SJSA1 (cell line): ENCODE results near the gene VPS35L. TPM values are rescaled to one million over a fixed set of nuclear protein-coding genes. Genes with fewer than 3 reads are reported as not detected.
A peak's percentile ranks its signal among the peaks of the same experiment; 100 is the strongest.

Source experiments
- DNase-seq, 2 experiments: peaks; one replicate each; pipeline ENCODE4 v3.0.0-alpha.2; 2015 to 2020; ENCODE audit warnings: low spot score in 2 of 2, low read depth in 1 of 2
- H3K27ac ChIP-seq: fragments of 250-450 bp; sonication (Bioruptor Pico); 2 replicates; pipeline ENCODE4 v1.5.1; 2020; ENCODE audit warnings: mild to moderate bottlenecking, moderate library complexity
- H3K27me3 ChIP-seq: fragments of 250-450 bp; sonication (Bioruptor Pico); replicated peaks from 2 replicates; pipeline ENCODE4 v1.5.1; 2020; ENCODE audit warnings: mild to moderate bottlenecking, moderate library complexity
- H3K36me3 ChIP-seq: fragments of 250-450 bp; sonication (Bioruptor Pico); 2 replicates; pipeline ENCODE4 v1.5.1; 2020; ENCODE audit warnings: mild to moderate bottlenecking
- H3K4me1 ChIP-seq: fragments of 250-450 bp; sonication (Bioruptor Pico); replicated peaks from 2 replicates; pipeline ENCODE4 v1.6.1; 2021; ENCODE audit warnings: mild to moderate bottlenecking
- H3K4me3 ChIP-seq: fragments of 250-450 bp; sonication (Bioruptor Pico); 2 replicates; pipeline ENCODE4 v1.5.1; 2020; ENCODE audit warnings: mild to moderate bottlenecking
- H3K9me3 ChIP-seq: fragments of 250-450 bp; sonication (Bioruptor Pico); replicated peaks from 2 replicates; pipeline ENCODE4 v1.5.1; 2020; ENCODE audit warnings: mild to moderate bottlenecking
- total RNA-seq: library from RNA; depleted of rRNA; stranded (reverse); fragments of >200 nt; shearing (Covaris generic); gene quantifications from 2 replicates; pipeline ENCODE4 v1.2.3, GENCODE V29; 2014

Gene VPS35L
- total RNA-seq, 1 experiment from 2014 or later, result 20.9 TPM

DNA sequence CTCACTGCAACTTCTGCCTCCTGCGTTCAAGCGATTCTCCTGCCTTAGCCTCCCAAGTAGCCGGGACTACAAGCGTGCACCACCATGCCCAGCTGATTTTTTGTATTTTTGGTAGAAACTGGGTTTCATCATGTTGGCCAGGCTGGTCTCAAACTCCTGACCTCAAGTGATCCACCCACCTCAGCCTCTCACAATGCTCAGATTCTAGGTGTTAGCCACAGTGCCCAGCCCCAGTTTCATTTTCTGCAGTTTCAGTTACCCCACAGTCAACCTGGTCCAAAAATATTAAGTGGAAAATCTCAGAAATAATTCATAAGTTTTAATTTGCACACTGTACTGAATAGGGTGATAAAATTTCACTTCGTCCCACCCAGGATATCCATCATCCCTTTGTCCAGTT is 133.8 kb downstream of the VPS35L start:
- DNase-seq, result no peak
- no peak overlapping the region for H3K27ac ChIP-seq
- H3K27me3 ChIP-seq, result no peaks in the 10 kb centered on the region
- no peak overlapping the region for H3K4me3 ChIP-seq
- no peaks in the 10 kb centered on the region for H3K9me3 ChIP-seq
- H3K36me3 ChIP-seq, result peaks cover 32% of the 10 kb centered on the region
- H3K4me1 ChIP-seq, result peaks cover 11% of the 10 kb centered on the region

DNA sequence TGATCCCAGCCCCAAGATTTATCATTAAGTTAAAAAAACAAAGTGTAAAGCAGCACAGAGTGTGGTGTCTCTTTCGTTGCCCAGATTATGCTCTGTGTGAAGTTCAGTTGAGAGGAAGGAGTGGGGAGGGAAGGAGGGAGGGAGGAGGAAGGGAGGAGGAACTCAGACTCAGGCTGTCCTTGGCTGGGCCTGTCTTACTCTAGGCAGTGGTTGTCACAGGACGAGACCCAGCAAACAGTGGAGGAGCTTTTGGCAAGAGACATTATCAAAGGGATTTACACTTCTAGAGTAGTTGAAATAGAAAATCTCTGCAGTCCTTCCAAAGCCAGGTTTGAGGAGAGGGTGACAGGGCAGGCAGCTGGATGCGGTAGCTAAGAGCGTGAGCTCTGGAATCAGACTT is 134.7 kb downstream of the VPS35L start:
- Histone ChIP-seq H3K36me3 (peaks cover 28% of the 10 kb centered on the region), H3K27ac (no peak overlapping the region), H3K27me3 (no peaks in the 10 kb centered on the region), H3K9me3 (no peaks in the 10 kb centered on the region), H3K4me3 (no peak overlapping the region), H3K4me1 (peaks cover 11% of the 10 kb centered on the region)
- no peak for DNase-seq

DNA sequence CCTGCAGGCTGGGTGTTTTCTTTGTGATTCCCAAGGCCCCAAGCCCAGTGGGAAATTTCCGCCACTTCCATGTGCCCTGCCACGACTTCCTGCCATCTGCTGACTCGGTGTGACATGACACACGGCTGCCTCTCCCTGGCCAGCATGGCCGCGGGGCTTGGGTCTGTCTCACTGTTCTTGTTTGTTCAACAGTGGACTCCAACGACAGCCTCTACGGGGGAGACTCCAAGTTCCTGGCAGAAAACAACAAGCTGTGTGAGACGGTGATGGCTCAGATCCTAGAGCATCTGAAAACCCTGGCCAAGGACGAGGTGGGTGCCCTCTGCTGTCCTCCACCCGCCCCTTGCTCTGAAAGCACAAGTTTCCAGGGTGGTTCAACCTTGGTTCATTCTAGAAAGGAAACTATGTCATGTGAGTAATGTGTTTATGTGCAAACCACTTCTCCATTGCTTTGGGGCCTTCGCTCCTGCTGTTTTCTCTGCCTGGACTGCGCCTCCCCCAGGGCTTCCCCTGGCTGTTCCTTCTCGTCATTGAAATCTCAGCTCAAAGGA is 135.7 kb downstream of the VPS35L start:
- Histone ChIP-seq H3K4me3 (no peak overlapping the region), H3K9me3 (no peaks in the 10 kb centered on the region), H3K27ac (peak overlapping the region; percentile 15; the same call in 1 of the 2 replicates), H3K36me3 (peaks cover 27% of the 10 kb centered on the region), H3K27me3 (no peaks in the 10 kb centered on the region), H3K4me1 (peaks cover 16% of the 10 kb centered on the region)
- peak in 1 of 2 experiments; percentile 20 for DNase-seq

DNA sequence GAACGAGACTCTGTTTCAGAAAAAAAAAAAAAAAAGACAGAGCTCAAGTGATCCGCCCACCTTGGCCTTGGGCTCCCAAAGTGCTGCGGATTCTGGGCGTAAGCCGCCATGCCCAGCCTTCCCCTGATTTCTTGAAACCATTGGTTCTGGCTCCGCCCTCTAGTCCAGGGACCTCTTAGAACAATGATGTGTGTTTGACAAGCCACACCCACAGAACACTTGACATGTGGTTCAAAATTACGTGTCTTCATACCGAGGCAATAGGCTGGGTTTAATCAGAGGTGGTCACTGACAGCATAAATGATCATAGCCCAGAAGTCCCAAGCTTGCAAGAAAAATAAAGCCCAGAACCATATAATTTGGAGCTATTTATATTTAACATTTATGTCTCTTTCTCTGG is 139.5 kb downstream of the VPS35L start:
- Histone ChIP-seq H3K4me3 (no peak overlapping the region), H3K27me3 (no peaks in the 10 kb centered on the region), H3K4me1 (peaks cover 36% of the 10 kb centered on the region), H3K36me3 (peaks cover 50% of the 10 kb centered on the region), H3K27ac (no peak overlapping the region), H3K9me3 (no peaks in the 10 kb centered on the region)
- DNase-seq, result no peak

DNA sequence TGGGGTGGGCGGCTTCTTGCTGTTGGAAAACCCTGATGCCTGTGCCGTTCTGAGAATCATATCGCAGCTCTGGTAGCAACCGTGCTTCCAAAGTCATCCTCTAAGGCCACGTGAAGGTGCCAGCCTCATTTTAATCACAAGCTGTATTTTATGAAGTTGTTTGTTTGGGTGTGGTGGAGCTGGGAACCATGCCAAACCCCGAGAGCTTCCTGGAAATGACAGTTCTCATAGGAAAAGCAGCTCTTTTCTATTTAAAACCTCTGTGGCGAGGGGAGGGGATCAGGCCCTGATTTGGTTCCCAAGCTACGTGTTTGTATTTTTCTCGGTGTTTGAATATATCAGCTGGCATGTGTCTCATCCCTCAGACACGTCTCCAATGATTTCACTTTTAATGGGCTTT is 140.8 kb downstream of the VPS35L start:
- peak; percentile 90 to 94 for DNase-seq
- Histone ChIP-seq H3K36me3 (peaks cover 51% of the 10 kb centered on the region), H3K4me1 (peaks cover 43% of the 10 kb centered on the region), H3K27ac (peak overlapping the region; percentile 84), H3K4me3 (no peak overlapping the region), H3K27me3 (no peaks in the 10 kb centered on the region), H3K9me3 (no peaks in the 10 kb centered on the region)

DNA sequence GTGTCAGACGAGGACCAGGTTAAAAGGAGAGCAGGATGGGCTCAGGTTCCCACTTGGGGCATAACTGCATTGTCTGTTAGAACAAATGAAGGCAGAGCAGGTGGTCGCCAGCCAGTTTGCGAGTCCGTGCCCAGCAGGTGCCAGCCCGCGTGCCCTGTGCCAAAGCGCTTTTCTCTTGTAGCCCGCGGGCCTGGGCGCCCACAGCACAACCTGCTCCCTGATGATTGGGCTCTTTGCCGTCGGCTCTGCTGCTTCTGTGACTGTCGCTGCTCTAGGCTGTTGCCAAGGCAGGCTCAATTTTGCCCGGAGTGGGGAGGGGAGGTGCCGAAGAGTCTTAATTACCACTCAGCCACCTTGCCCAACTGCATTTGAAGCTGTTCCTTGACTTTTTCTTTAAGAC is 141.5 kb downstream of the VPS35L start:
- Histone ChIP-seq H3K4me1 (peaks cover 47% of the 10 kb centered on the region), H3K27me3 (no peaks in the 10 kb centered on the region), H3K27ac (peak overlapping the region; percentile 84), H3K9me3 (no peaks in the 10 kb centered on the region), H3K4me3 (no peak overlapping the region), H3K36me3 (peaks cover 53% of the 10 kb centered on the region)
- DNase-seq, result no peak

DNA sequence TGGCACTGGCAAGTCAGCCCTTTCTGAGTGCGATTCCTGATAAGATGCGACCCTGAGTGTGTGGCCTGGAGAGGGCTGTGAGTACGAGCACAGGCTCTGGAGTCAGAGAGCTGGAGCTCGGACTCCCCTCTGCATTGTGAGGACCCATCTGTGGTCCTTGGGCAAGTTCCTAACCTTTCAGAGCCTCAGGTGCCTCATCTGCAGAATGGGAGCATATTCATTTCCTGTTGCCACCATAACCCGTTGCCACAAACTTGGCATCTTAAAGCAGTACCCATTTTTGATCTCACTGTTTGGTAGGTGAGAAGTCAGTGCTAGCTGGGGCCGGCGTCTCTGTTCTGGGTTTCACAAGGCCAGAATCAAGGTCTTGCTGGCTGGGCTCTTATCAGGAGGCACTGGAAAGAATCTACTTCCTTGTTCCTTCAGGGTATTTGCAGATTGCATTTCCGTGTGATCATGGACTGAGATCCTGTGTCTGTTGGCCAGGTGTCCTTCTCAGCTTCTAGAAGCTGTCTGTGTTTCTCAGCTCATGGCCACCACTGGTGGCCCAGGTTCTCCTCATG is 142.3 kb downstream of the VPS35L start:
- Histone ChIP-seq H3K9me3 (no peaks in the 10 kb centered on the region), H3K4me1 (peaks cover 47% of the 10 kb centered on the region), H3K27me3 (no peaks in the 10 kb centered on the region), H3K4me3 (no peak overlapping the region), H3K36me3 (peaks cover 56% of the 10 kb centered on the region), H3K27ac (no peak overlapping the region)
- DNase-seq, result no peak

DNA sequence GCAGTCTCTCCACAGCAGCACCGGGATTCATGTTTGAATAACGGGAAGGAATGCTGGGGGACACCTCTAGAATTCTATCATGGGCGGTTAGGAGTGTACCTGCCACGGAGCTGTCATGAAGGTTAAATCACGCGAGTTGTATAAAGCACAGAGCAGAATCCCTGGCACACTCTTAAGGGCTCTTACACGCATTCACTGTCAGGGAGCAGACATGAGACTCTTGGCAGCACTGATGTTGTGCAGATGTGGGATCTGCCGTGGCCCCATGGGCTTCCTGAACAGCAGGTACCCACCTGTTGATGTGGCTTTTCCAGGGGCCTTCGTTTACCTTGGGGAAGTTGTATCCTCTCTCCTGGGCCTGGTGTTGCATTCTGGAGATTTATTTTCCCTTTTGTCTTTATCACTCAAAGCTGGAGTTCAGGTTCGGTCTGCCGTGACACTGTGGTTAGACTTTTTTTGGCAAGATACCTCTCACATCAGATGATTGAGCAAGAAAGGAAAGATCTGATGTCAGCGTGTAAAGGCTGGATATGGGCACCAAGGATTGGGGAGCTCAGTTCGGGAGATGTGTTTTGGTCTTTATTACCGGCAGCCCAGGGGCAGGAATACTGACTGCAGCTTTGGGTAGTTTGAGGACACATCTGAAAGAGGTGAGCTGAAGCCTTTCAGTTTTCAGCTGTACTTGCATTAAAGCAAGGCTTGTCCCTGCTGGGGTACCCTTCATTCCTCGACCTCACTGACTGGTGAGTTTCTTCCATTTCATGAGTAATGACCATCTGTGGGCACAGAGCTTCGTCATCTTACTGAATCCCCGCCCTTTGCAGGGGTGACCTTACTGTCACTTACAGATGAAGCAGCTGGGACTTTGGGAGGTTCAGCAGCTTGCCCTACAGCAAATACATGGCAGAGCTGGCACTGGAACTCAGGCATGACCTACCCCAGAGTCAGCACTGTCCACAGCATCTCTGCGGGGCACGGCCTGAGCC is 143.3 kb downstream of the VPS35L start:
- no peak overlapping the region for H3K27ac ChIP-seq
- no peak for DNase-seq

DNA sequence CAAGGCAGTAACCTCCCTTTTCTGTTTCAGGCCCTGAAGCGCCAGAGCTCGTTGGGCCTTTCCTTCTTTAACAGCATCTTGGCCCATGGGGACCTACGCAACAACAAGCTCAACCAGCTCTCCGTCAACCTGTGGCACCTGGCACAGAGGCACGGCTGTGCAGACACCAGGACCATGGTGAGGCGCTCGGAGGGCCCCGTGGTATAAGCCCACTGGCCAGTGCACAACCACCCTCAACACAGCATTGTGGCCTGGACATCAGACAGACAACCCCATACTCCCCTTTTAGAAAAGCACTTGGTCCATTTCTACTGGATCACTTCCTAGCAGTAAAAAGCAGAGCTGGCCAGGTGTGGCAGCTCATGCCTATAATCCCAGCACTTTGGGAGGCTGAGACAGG is 144.0 kb downstream of the VPS35L start:
- no peak overlapping the region for H3K4me3 ChIP-seq
- no peaks in the 10 kb centered on the region for H3K9me3 ChIP-seq
- peaks cover 69% of the 10 kb centered on the region for H3K36me3 ChIP-seq
- H3K27me3 ChIP-seq, result no peaks in the 10 kb centered on the region
- no peak overlapping the region for H3K27ac ChIP-seq
- H3K4me1 ChIP-seq, result peaks cover 63% of the 10 kb centered on the region
- DNase-seq, result no peak

More for the DNA sequence above, 143.3 kb downstream of the VPS35L start:
- H3K36me3 ChIP-seq, result peaks cover 65% of the 10 kb centered on the region
- no peaks in the 10 kb centered on the region for H3K9me3 ChIP-seq
- H3K4me1 ChIP-seq, result peaks cover 56% of the 10 kb centered on the region
- no peak overlapping the region for H3K4me3 ChIP-seq
- no peaks in the 10 kb centered on the region for H3K27me3 ChIP-seq

DNA sequence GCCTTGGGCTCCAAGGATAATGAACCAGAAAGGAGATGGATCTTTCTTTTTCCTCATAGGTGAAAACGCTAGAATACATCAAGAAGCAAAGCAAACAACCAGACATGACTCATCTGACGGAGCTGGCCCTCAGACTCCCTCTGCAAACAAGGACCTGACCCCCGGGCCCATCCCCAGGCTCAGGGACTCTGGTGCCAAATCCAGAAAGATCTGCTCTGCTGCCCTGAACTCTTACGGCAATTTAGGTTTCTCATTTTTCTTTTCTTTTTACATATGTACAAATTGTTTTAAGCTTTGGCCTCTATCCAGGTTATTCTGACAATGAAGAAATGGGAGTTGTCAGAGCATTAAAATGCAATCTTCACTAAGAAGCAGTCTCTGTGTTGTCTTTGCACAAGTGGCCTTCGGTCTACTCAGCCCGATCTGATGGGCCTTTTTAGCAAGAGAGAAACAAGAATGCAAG is 144.8 kb downstream of the VPS35L start:
- Histone ChIP-seq H3K4me1 (peaks cover 72% of the 10 kb centered on the region), H3K27ac (peak overlapping the region; percentile 38), H3K36me3 (peaks cover 75% of the 10 kb centered on the region), H3K9me3 (no peaks in the 10 kb centered on the region), H3K27me3 (no peaks in the 10 kb centered on the region), H3K4me3 (no peak overlapping the region)
- peak; percentile 67 to 70 for DNase-seq

DNA sequence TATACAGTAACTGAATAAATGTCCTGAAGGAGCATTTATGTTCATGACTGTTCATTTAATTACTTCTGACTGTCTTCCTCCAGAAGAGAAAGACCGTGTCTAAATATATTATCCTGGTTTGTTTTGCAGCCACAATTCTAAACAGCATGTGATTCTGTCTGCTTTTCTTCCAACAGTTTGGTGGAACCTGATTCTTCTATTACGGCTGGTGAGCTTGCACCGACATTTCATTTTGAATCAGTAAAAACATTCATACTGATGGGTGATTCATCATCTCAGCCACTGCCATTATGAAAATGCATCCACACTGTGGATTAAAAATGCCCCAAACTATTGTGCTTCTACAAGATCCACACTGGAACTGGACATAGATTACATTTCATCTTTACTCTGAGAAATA is 145.6 kb downstream of the VPS35L start:
- Histone ChIP-seq H3K4me1 (peaks cover 71% of the 10 kb centered on the region), H3K9me3 (no peaks in the 10 kb centered on the region), H3K27me3 (no peaks in the 10 kb centered on the region), H3K36me3 (peaks cover 80% of the 10 kb centered on the region), H3K27ac (peak overlapping the region; percentile 38), H3K4me3 (no peak overlapping the region)
- no peak for DNase-seq

DNA sequence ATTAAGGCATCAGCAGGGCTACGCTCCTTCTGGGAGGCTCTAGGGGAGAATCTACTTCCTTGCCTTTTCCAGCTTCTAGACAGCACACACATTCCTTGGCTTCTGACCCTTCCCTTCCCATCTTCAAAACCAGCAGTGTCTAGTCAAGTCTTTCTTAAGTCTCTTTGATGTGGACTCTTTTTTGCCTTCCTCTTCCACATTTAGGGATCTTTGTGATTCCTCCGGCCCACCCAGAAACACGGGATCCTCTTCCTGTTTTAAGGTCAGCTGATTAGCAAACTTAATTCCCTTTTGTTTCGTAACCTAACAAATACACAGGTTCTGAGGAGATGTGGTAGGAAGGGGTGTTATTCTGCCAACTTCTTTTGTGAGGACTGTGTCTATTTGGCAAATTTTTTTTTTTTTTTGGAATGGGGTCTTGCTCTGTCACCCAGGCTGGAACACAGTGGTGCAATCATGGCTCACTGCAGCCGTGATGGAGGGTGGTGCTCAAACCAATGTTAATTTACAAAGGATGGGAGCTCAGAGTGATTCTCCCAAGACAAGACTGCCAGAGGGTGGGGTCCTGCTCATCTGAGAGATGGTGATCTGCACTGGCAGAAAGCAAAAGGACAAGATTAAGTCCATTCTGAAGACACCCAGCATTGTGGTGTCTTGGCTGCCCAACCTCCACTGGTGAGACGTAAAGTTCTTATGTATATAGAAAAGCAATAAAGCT is 147.8 kb downstream of the VPS35L start:
- Histone ChIP-seq H3K9me3 (no peaks in the 10 kb centered on the region), H3K4me1 (peaks cover 63% of the 10 kb centered on the region), H3K4me3 (no peak overlapping the region), H3K27me3 (no peaks in the 10 kb centered on the region), H3K27ac (peak overlapping the region; percentile 93), H3K36me3 (peaks cover 81% of the 10 kb centered on the region)
- DNase-seq, result no peak

DNA sequence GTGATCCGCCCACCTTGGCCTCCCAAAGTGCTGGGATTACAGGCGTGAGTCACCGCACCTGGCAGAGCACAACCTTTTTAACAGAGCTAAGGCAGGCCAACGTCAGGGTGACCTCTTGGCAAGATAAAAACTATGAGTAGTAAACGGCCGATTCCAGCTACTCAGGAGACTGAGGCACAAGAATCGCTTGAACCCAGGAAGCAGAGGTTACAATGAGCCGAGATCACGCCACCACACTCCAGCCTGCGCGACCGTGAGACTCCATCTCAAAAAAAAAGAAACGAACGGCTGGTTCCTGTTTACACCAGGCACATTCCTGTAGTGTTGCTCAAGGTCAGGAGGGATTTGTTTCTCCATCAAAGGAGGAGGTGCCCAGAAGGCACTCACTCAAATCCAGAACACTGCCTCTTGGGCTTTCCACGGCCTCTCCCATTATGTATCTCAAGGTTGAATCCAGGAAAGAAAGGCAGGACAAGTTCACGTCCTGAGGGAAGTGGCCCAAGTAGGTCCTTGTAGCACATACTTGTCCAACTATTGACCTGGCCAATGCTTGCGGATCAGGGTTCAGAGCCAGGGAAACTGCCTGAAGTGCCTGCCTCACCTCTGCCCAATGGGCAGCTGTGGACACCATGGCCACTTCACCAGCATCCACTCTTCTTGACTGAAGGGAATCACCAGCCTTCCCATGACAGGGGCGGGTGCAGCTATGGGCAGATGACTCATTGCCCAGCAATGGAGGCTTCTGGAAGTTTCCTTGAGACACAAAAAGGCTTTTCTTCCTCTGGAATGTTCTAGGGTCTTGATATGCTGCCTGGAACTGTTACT is 149.0 kb downstream of the VPS35L start:
- H3K36me3 ChIP-seq, result peaks cover 81% of the 10 kb centered on the region
- no peak overlapping the region for H3K4me3 ChIP-seq
- H3K27me3 ChIP-seq, result no peaks in the 10 kb centered on the region
- H3K27ac ChIP-seq, result peak overlapping the region; percentile 93
- H3K4me1 ChIP-seq, result peaks cover 67% of the 10 kb centered on the region
- no peaks in the 10 kb centered on the region for H3K9me3 ChIP-seq
- DNase-seq, result peak; percentile 79 to 92
